Subcutaneous adipose tissue (tissue), 4 donors: ENCODE results near the gene RIPOR2. TPM values are rescaled to one million over a fixed set of nuclear protein-coding genes. Genes with fewer than 3 reads are reported as not detected.

Experiments
- CTCF ChIP-seq: fragments of 450-650 bp; IDR thresholded peaks from one replicate; pipeline ENCODE4 v1.5.1; 2016; ENCODE audit warnings: low read depth, mild to moderate bottlenecking, control low read depth, antibody characterized with exemption, moderate library complexity
- total RNA-seq, 4 donors: library from RNA; depleted of rRNA; stranded (reverse); fragments of >200 nt; gene quantifications; one replicate each; pipeline ENCODE4 v1.1.0, GENCODE V29; 2016

RIPOR2 gene
- total RNA-seq, 4 donors from 2014 or later, result 7.9 to 36.1 (median 9.2) TPM

GRCh38 chr6:24824142-24824938, 111.4 kb downstream of the RIPOR2 start:
- no peak for TF ChIP-seq CTCF

- no peak for TF ChIP-seq CTCF
Observed at GRCh38 chr6:24823185-24823584, 112.6 kb downstream of the RIPOR2 start.

GRCh38 chr6:24822696-24823095, 113.1 kb downstream of the RIPOR2 start:
- no peak for TF ChIP-seq CTCF

- no peak for TF ChIP-seq CTCF
Observed at GRCh38 chr6:24821860-24822444, 113.8 kb downstream of the RIPOR2 start.

- no peak for TF ChIP-seq CTCF
Observed at GRCh38 chr6:24818346-24818745, 117.4 kb downstream of the RIPOR2 start.

- no peak for TF ChIP-seq CTCF
Observed at GRCh38 chr6:24809728-24810127, 126.0 kb downstream of the RIPOR2 start.

- TF ChIP-seq CTCF, result no peak
Observed at GRCh38 chr6:24807584-24807983, 128.2 kb downstream of the RIPOR2 start.
